Measurements from ENCODE around the gene SPINT2. TPM values are rescaled to one million over a fixed set of nuclear protein-coding genes. Genes with fewer than 3 reads are reported as not detected.

The SPINT2 gene
- total and polyA plus RNA-seq, 7 donors: 14.3 to 616 (median 20.7) TPM

GRCh38 chr19:38233740-38234251 is 30.6 kb upstream of the SPINT2 start:
- Histone ChIP-seq H3K27ac (no peak overlapping the region), H3K4me3 (no peak overlapping the region), H3K27me3 (peaks cover 10 to 72% (median 52%) of the 10 kb centered on the region in 3 donors), H3K4me1 (peaks cover 0 to 9% (median 6%) of the 10 kb centered on the region in 4 donors), H3K36me3 (no peaks in the 10 kb centered on the region), H3K9me3 (no peaks in the 10 kb centered on the region)
- intact Hi-C loops (cut with DNase I): no loop called here
- no peak for TF ChIP-seq EP300 (IDR thresholded peaks at IDR 0.05)
- TF ChIP-seq CTCF (IDR thresholded peaks at IDR 0.05): peak in 3 of 4 experiments; percentile 61 to 70 (median 67)
- 28 to 30% methylated on average over 7 of the region's 7 CpGs for WGBS, 2 donors
- peak; percentile 78 for DNase-seq

GRCh38 chr19:38234615-38235014 is 29.8 kb upstream of the SPINT2 start:
- intact Hi-C loops (cut with DNase I): no loop called here
- H3K4me1 ChIP-seq: peaks cover 0 to under 1% (median 0%) of the 10 kb centered on the region in 4 donors
- H3K4me3 ChIP-seq: no peak overlapping the region
- H3K9me3 ChIP-seq: no peaks in the 10 kb centered on the region
- no peak for DNase-seq
- H3K27ac ChIP-seq: no peak overlapping the region
- TF ChIP-seq POLR2AphosphoS5 (IDR thresholded peaks at IDR 0.05) (no peak), EP300 (IDR thresholded peaks at IDR 0.05) (no peak), CTCF (IDR thresholded peaks at IDR 0.05) (no peak), POLR2A (IDR thresholded peaks at IDR 0.05) (no peak)
- no peaks in the 10 kb centered on the region for H3K36me3 ChIP-seq
- peaks cover 5 to 64% (median 46%) of the 10 kb centered on the region in 3 donors for H3K27me3 ChIP-seq
- 88 to 93% methylated on average over 4 of the region's 4 CpGs for WGBS, 2 donors

GRCh38 chr19:38239816-38240215 is 24.6 kb upstream of the SPINT2 start:
- WGBS, 2 donors: 77 to 78% methylated on average over 8 of the region's 8 CpGs
- Histone ChIP-seq H3K4me3 (no peak overlapping the region), H3K36me3 (no peaks in the 10 kb centered on the region), H3K27ac (no peak overlapping the region), H3K4me1 (peaks cover 0 to 13% (median 9%) of the 10 kb centered on the region in 4 donors), H3K9me3 (no peaks in the 10 kb centered on the region), H3K27me3 (peaks cover 0 to 15% (median 5%) of the 10 kb centered on the region in 3 donors)
- intact Hi-C loops (cut with DNase I): no loop called here
- TF ChIP-seq POLR2AphosphoS5 (IDR thresholded peaks at IDR 0.05): no peak
- no peak for TF ChIP-seq POLR2A (IDR thresholded peaks at IDR 0.05)
- no peak for TF ChIP-seq CTCF (IDR thresholded peaks at IDR 0.05)
- no peak for TF ChIP-seq EP300 (IDR thresholded peaks at IDR 0.05)
- DNase-seq: no peak

GRCh38 chr19:38243279-38243673 is 21.1 kb upstream of the SPINT2 start:
- Histone ChIP-seq H3K27me3 (no peaks in the 10 kb centered on the region), H3K27ac (no peak overlapping the region), H3K4me1 (peaks cover 0 to 47% (median 36%) of the 10 kb centered on the region in 4 donors), H3K9me3 (no peaks in the 10 kb centered on the region), H3K36me3 (peaks cover 0 to 4% (median 0%) of the 10 kb centered on the region in 4 donors), H3K4me3 (peak overlapping the region in 2 of 4 donors; percentile 4 to 11)
- intact Hi-C loops (cut with DNase I): loop anchor here (1.0 kb wide), 1 partner anchor 92 kb away; the partner anchor contains the start of gene CATSPERG
- WGBS, 2 donors: 41 to 72% methylated on average over 15 of the region's 15 CpGs
- no peak for DNase-seq
- no peak for TF ChIP-seq CTCF (IDR thresholded peaks at IDR 0.05)
- no peak for TF ChIP-seq POLR2AphosphoS5 (IDR thresholded peaks at IDR 0.05)
- no peak for TF ChIP-seq POLR2A (IDR thresholded peaks at IDR 0.05)

Measured in sigmoid colon (tissue), 7 donors.